Testis (tissue), 2 donors: ENCODE data around the gene TNFAIP8L1.

ENCODE experiments used
- POLR2A ChIP-seq: fragments of 450-650 bp; IDR thresholded peaks from one replicate; pipeline ENCODE4 v1.6.1; 2017; ENCODE audit warnings: antibody characterized with exemption, mild to moderate bottlenecking, moderate library complexity
- TF ChIP-seq, protein P1 (sequence below), 3 experiments: fragments of 450-650 bp in 2 of 3; fragments of 200-600 bp in 1 of 3; sonication (generic) in 1 of 3; IDR thresholded peaks; one replicate each; pipeline ENCODE4 v1.5.1; 2016 to 2019; ENCODE audit warnings: antibody characterized with exemption in 3 of 3, mild to moderate bottlenecking in 2 of 3, moderate library complexity in 1 of 3

DNA sequence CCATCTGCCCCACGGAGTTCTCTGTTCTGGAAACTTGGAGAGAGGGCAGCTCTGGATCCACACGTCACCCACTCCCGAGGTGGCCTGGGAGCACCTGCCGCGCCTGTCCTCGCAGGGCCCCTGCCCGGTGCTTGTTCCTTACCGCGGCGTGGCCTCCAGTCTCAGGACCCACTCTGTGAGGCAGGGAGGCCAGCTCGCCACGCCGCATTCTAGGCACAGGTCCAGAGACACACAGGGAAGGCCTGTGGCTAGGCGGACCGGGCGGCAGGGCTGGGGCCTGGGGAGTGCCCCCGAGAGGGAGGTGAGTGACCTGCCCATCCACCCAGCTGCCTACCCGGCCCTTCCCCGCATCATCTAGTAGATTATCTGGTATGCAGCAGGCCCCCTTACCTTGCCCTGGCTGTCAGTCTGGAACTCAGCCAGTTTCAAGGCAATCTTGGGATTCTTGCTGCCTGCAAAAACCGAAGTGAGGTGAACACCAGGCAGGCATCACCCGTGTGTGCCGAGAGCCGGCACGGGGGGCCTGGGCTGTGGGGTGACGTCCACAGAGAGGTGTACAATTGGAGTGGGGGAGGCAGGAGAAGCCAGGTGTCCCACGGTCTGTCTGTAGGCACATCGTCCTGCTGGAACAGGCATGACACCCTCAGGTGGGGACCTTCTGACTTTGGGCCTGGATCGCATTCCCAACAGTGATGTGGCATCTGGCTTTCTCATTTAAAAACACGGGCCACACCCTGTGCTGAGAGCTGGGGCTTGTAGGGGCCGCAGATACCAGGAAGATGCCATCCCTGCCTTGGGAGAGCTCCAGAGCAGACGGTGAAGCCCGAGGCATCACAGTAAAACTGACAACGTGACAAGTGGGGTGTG lies 60.7 kb downstream of the TNFAIP8L1 start:
- TF ChIP-seq, protein P1, sequence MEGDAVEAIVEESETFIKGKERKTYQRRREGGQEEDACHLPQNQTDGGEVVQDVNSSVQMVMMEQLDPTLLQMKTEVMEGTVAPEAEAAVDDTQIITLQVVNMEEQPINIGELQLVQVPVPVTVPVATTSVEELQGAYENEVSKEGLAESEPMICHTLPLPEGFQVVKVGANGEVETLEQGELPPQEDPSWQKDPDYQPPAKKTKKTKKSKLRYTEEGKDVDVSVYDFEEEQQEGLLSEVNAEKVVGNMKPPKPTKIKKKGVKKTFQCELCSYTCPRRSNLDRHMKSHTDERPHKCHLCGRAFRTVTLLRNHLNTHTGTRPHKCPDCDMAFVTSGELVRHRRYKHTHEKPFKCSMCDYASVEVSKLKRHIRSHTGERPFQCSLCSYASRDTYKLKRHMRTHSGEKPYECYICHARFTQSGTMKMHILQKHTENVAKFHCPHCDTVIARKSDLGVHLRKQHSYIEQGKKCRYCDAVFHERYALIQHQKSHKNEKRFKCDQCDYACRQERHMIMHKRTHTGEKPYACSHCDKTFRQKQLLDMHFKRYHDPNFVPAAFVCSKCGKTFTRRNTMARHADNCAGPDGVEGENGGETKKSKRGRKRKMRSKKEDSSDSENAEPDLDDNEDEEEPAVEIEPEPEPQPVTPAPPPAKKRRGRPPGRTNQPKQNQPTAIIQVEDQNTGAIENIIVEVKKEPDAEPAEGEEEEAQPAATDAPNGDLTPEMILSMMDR (IDR thresholded peaks at IDR 0.05), result no peak
- no peak for TF ChIP-seq POLR2A
